Neutrophil (primary cell): ENCODE data around the gene ILK.
A peak's percentile ranks its signal among the peaks of the same experiment; 100 is the strongest.

ENCODE experiments used
- H3K27ac ChIP-seq: fragments of 200-600 bp; sonication (generic); 2 replicates; pipeline ENCODE4 v1.5.1; 2016; ENCODE audit warnings: mild to moderate bottlenecking, moderate library complexity
- H3K27me3 ChIP-seq: fragments of 200-600 bp; sonication (generic); 2 replicates; pipeline ENCODE4 v1.6.0; 2016; ENCODE audit warnings: mild to moderate bottlenecking
- H3K36me3 ChIP-seq: fragments of 200-600 bp; sonication (generic); 2 replicates; pipeline ENCODE4 v1.5.1; 2017
- H3K4me1 ChIP-seq, 2 experiments: fragments of 200-600 bp in 1 of 2; sonication (generic) in 1 of 2; 1 replicate in 1 of 2; 2 replicates in 1 of 2; pipeline versions ENCODE4 v1.5.1 to v1.6.1; 2013 to 2016; ENCODE audit warnings: low read depth in 1 of 2, low read length in 1 of 2, mild to moderate bottlenecking in 1 of 2, moderate library complexity in 1 of 2; ENCODE audit not compliant: control insufficient read depth in 1 of 2, insufficient read depth in 1 of 2
- H3K4me3 ChIP-seq, 2 experiments: fragments of 200-600 bp in 1 of 2; sonication (generic) in 1 of 2; 1 replicate in 1 of 2; 2 replicates in 1 of 2; pipeline ENCODE4 v1.5.1; 2013 to 2016; ENCODE audit warnings: low read depth in 1 of 2, low read length in 1 of 2, mild to moderate bottlenecking in 1 of 2, moderate library complexity in 1 of 2
- H3K9me3 ChIP-seq: fragments of 200-600 bp; sonication (generic); 2 replicates; pipeline ENCODE4 v1.5.1; 2016
- CTCF ChIP-seq: fragments of 200-600 bp; sonication (generic); IDR thresholded peaks from 2 replicates; pipeline ENCODE4 v1.5.1; 2016; ENCODE audit warnings: antibody characterized with exemption

The ILK gene

DNA sequence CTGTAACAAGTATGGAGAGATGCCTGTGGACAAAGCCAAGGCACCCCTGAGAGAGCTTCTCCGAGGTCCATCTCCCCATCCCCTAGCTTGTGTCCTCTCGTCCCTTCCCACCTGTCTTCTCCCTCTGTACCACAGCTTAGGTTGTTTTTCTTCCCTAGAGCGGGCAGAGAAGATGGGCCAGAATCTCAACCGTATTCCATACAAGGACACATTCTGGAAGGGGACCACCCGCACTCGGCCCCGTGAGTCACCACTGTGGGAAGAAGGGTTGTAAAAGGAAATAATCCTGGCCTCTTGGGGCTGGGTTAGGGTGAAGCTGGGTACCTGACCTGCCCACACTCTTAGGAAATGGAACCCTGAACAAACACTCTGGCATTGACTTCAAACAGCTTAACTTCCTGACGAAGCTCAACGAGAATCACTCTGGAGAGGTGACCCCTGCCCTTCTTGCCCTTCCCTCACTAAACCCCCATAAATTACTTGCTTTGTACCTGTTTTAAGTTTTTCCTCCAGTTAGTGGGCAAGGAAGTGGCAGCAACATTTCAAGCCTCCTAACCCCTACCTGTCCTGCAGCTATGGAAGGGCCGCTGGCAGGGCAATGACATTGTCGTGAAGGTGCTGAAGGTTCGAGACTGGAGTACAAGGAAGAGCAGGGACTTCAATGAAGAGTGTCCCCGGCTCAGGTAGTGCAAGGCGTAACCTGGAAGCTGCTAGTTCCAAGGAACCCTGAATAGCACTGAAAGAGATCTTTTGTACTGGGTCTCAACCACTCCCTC lies 5.3 kb downstream of the ILK start:
- no peaks in the 10 kb centered on the region for H3K27me3 ChIP-seq
- no peak overlapping the region for H3K4me3 ChIP-seq
- H3K4me1 ChIP-seq: peaks cover 68% of the 10 kb centered on the region in 2 experiments
- TF ChIP-seq CTCF: no peak
- peaks cover 48% of the 10 kb centered on the region for H3K36me3 ChIP-seq
- H3K27ac ChIP-seq: peak overlapping the region; percentile 98
- no peaks in the 10 kb centered on the region for H3K9me3 ChIP-seq

DNA sequence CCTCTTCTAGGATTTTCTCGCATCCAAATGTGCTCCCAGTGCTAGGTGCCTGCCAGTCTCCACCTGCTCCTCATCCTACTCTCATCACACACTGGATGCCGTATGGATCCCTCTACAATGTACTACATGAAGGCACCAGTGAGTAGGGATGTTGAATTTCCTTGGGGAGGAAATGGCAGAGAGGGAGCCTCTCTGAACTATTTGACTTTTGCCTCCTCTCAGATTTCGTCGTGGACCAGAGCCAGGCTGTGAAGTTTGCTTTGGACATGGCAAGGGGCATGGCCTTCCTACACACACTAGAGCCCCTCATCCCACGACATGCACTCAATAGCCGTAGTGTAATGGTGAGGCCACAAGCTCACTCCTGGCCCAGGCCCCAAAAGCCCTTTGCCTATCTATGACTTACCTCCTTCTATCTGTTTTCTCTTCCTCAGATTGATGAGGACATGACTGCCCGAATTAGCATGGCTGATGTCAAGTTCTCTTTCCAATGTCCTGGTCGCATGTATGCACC lies 6.0 kb downstream of the ILK start:
- H3K4me1 ChIP-seq: peaks cover 62% of the 10 kb centered on the region in 2 experiments

DNA sequence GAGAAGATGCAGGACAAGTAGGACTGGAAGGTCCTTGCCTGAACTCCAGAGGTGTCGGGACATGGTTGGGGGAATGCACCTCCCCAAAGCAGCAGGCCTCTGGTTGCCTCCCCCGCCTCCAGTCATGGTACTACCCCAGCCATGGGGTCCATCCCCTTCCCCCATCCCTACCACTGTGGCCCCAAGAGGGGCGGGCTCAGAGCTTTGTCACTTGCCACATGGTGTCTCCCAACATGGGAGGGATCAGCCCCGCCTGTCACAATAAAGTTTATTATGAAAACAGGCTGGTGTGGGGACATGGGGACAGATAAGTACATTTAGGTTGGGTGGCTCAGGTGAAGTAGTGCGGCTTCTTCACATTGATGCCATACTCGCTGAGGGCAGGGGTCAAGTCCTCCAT lies 7.0 kb downstream of the ILK start:
- Histone ChIP-seq H3K27ac (peak overlapping the region; percentile 98), H3K36me3 (peaks cover 64% of the 10 kb centered on the region), H3K9me3 (no peaks in the 10 kb centered on the region), H3K27me3 (no peaks in the 10 kb centered on the region), H3K4me1 (peaks cover 51 to 52% of the 10 kb centered on the region in 2 experiments), H3K4me3 (peak overlapping the region; percentile 79 to 81)
- TF ChIP-seq CTCF: no peak

More for the DNA sequence above, 6.0 kb downstream of the ILK start:
- Histone ChIP-seq H3K9me3 (no peaks in the 10 kb centered on the region), H3K27me3 (no peaks in the 10 kb centered on the region), H3K27ac (peak overlapping the region; percentile 98), H3K4me3 (no peak overlapping the region), H3K36me3 (peaks cover 54% of the 10 kb centered on the region)
- no peak for TF ChIP-seq CTCF

DNA sequence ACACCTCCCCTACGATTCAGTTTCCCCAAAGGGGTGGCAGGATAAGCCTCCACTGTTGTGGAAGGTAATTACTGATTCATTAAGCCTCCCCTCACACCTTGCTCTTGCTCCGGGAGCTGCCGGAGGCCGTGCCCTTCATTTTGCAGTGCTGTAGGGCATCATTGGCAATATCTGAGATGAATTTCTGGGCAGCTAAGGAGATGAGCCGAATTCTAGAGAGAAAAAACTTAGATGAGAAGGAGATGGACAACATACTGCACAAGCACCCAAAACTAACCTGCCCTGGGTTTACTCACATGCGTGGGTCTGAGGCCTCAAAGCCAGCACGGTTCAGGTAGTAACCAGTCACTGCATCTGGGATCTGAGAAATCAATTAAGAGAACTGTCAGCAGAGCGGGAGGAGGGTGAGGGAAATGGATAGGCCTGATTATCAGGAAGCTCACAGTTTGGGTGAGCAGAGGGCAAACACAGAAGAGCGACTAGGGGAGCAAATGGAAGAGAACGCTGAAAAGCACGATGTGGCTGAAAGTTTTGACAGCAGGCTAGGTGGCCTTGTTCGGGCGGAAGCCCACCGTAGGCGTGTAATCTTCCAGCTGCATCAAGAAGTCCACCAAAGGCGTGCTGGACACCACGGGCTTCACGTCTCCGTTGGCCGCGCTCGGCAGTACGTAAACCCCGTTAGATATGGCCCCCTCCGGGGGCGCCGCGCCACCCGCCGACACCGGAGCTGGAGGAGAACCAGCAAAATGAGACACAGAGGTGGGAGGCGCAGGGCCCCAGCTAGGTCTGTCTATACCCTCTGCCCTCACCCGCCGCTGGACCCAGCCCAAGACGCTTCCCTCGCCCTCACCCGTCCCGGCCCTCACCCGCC lies 7.8 kb downstream of the ILK start:
- no peaks in the 10 kb centered on the region for H3K27me3 ChIP-seq
- no peaks in the 10 kb centered on the region for H3K9me3 ChIP-seq
- H3K27ac ChIP-seq: peak overlapping the region; percentile 98
- no peak for TF ChIP-seq CTCF
- peak overlapping the region; percentile 79 to 81 for H3K4me3 ChIP-seq
- H3K36me3 ChIP-seq: peaks cover 69% of the 10 kb centered on the region
- H3K4me1 ChIP-seq: peaks cover 44 to 46% of the 10 kb centered on the region in 2 experiments

DNA sequence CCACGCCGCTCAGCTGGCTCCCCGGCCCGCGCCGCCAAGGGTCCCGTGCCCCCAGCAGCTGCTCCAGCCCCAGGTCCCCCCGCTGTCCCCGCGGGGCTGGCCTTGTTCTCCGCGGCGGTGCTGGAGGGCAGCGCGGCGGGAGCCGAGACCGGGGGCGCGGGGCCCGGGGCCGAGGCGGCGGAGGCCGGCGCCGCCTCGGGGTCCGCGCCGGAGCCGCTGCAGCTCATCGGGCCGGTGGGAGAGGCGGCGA lies 8.3 kb downstream of the ILK start:
- Histone ChIP-seq H3K36me3 (peaks cover 74% of the 10 kb centered on the region), H3K4me1 (peaks cover 44 to 46% of the 10 kb centered on the region in 2 experiments), H3K4me3 (peak overlapping the region; percentile 79 to 81)

More for the DNA sequence above, 8.3 kb downstream of the ILK start:
- TF ChIP-seq CTCF: no peak
- H3K27ac ChIP-seq: peak overlapping the region; percentile 98
- no peaks in the 10 kb centered on the region for H3K27me3 ChIP-seq
- no peaks in the 10 kb centered on the region for H3K9me3 ChIP-seq
